Measurements from ENCODE around the gene EFCAB12.

DNA sequence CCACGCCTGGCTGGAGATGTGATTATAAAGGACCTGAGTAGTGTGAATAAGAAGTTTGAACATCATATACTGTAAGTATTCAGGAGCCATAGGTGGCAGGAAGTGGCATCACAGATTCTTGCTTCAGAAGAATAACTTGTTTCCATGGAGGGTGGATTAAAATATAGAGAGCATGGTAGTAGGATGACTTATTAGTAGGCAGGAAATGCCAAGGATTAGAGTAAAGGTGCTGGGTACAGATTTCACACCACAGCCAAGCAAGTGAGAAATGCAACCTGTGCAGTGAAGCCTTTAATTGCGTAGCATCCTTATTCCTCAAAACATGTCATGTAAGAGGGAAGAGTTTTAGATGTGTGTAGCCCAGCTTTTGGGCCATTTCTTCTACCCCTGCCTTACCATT, 42.4 kb upstream of the EFCAB12 start:
- TF ChIP-seq, protein P1, sequence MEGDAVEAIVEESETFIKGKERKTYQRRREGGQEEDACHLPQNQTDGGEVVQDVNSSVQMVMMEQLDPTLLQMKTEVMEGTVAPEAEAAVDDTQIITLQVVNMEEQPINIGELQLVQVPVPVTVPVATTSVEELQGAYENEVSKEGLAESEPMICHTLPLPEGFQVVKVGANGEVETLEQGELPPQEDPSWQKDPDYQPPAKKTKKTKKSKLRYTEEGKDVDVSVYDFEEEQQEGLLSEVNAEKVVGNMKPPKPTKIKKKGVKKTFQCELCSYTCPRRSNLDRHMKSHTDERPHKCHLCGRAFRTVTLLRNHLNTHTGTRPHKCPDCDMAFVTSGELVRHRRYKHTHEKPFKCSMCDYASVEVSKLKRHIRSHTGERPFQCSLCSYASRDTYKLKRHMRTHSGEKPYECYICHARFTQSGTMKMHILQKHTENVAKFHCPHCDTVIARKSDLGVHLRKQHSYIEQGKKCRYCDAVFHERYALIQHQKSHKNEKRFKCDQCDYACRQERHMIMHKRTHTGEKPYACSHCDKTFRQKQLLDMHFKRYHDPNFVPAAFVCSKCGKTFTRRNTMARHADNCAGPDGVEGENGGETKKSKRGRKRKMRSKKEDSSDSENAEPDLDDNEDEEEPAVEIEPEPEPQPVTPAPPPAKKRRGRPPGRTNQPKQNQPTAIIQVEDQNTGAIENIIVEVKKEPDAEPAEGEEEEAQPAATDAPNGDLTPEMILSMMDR (conservative IDR thresholded peaks at IDR 0.05): no peak
- no peak for TF ChIP-seq ZFX (IDR thresholded peaks at IDR 0.05)

Measured in C4-2B (cell line).